ELF-1 (cell line): ENCODE results near the gene MYO15B.

ENCODE experiments used
- DNase-seq: peaks from one replicate; pipeline ENCODE4 v3.0.0-alpha.2; 2016; ENCODE audit warnings: low read depth, low spot score

The MYO15B gene

DNA sequence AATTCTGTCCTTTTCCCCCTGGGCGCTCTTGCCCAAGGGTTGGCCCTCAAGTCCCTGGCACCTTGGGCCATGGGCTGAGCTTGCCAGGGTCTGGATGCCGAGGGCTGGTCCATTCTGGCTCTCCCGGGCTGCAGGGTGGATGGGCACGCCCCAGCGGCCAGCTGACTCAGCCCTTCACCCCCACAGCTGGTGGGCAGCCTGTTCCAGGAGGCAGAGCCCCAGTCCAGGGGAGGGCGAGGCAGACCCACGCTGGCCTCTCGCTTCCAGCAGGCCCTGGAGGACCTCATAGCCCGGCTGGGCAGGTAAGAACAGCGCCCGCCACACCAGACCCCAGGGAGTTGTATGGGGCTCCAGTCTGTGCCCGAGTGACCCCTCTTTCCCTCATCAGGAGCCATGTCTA, 15.0 kb downstream of the MYO15B start:
- no peak for DNase-seq

DNA sequence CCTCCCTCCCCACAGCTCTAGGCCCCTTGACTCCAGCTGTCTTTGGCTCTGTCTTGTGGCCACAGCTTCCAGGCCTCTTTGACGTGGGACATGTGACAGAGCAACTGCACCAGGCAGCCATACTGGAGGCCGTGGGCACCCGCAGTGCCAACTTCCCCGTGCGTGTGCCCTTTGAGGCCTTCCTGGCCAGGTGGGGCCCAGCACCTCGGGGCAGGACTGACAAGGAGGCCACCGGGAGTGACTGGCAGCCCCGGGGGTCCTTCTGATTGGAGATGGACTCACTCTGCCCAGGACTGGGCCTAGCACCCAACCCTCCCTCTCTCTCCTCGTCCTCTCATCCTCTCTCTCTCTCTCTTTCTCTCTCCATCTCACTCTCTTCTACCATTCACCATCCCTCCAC, 15.5 kb downstream of the MYO15B start:
- DNase-seq = no peak

DNA sequence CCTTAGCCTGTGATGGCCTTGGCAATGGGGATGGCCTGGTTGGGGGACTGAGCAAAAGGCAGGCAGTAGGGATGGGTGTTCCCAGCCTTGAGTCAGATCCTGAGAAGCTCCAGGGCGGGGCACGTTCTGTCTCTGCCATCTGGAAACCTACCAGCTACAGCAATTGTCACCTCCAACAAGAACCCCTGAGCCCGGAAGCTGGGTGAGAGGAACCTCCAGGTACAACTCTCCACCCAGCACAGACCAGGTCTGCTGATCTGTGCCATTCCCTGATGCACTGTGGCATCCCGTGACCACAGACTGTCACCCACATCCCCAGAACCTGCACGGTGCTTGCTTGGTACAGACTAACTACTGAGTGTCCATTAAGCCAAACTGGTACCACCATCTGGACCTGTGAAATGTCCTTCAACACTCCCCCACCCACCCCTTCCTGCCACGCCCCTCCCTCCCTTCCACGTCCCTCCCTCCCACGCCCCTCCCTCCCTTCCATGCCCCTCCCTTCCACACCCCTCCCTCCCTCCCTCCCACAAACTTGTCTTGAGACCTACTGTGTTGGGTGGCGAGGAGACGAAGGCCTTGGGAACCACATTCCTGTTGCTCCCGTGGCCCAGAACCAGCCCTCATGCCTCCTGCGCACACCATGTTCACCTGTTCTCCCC, 16.6 kb downstream of the MYO15B start:
- DNase-seq = no peak

DNA sequence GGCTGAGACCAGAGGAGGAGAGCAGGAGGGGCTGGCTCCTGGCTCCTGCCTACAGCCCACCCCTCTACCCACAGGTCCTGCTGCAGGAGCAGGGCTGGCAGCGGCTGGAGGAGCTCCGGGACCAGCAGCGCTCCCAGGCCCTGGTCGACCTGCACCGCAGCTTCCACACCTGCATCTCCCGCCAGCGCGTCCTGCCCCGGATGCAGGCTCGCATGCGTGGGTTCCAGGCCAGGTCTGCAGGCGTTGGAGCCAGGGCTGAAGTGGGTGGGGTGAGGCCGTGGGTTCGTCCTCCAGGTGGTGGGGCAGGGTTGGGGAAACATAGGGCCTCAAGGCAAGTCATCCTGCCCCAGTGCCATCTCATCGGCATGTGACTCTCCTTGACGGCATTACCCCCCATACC, 18.2 kb downstream of the MYO15B start:
- DNase-seq = no peak

DNA sequence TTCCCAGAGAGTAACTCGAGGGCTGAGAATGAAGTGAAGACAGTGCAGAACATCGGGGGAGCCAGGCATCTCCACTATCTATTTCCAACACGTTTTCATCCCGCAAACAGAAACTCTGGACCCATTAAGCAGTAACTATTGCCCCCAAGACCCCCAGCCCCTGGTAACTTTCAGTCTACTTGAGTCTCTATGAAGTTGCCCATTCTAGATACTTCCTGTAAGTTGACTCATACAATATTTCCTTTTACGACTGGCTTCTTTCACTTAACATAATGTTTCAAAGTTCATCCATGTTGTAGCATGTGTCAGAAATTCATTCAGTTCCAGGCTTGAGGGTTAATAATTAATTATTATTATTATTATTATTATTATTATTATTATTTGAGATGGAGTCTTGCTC, 19.5 kb downstream of the MYO15B start:
- no peak for DNase-seq

DNA sequence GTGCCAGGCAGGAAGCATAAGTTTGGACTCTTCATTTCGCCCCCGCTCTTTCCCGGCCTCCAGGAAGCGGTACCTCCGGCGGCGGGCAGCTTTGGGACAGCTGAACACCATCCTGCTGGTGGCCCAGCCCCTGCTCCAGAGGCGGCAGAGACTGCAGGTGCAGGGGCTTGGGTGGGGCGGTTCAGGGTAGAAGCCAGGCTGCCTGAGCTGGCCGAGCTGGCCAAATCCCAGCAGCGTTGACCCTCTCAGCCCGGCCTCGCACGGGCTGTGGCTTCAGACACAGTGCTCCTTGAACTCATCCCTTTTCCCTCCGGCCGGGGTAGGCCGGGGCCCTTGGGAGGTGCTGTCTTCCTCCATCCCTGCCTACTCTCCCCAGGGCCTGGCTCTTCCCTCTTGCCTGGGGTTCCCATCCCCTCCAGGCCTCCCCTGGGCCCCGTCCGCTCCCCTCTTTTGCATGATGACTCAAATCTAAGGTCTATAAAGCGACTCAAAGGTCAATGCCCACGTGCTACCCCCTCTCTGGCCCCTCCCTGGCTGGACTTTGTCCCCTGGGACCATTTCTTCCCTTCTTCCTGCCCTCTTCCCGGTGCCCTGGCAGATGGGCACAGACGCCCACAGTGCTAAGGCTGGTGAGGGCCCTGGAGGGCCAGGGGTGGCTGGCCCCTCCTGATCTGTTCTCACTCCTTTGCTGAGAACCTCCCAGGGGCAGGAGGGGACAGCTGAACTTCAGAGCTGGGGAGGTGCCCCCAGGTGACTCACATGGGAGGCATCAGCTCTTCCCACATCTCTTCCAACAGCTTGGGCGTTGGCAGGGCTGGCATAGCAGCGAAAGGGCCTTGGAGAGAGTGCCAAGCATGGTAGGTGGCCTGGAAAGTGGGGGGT, 22.7 kb downstream of the MYO15B start:
- no peak for DNase-seq

DNA sequence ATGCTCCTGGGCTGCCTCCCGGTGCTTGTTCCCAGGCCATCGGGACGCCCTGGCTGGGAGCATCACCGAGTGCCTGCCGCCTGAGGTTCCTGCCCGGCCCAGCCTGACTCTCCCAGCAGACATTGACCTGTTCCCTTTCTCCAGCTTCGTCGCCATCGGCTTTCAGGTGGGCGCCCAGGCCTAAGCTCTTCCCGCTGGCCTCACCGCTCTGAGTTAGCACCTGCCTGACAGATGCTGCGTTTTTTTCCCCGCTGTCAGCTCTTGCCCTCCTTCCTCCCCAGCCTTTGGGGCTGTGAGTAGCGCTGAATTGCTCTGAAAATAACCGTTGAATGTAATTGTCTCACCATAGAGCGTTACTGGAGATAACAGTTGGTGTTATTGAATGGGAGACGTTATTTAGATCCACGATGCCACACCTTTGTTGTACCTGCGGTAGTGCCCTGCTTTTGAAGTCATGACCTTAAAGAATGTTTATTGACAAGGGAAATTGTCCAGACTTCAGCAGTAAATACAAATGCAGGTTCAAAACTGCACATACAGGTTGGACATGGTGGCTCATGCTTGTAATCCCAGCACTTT, 24.3 kb downstream of the MYO15B start:
- DNase-seq = no peak

DNA sequence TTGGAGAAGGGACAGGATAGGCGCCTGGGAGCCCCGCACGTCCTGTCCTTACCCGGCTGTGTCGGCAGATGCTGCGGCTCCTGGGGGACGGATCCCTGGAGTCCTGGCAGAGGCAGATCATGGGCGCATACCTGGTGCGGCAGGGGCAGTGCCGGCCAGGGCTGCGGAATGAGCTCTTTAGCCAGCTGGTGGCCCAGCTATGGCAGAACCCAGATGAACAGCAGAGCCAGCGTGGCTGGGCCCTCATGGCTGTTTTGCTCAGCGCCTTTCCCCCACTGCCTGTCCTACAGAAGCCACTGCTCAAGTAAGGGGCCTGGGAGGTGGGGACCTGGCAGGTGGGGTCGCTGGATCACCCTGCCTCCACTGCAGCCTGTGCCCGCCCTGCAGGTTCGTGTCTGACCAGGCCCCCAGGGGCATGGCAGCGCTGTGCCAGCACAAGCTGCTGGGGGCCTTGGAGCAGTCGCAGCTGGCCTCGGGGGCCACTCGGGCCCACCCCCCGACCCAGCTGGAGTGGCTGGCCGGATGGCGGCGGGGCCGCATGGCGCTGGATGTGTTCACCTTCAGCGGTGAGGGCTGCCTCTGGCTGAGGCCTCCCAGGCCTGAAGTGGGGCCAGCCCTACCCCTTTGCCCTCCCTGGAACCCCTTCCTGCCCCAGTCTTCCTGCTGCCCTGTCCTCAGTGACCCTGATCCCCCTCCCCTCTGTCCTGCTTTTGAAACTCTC, 25.5 kb downstream of the MYO15B start:
- no peak for DNase-seq

DNA sequence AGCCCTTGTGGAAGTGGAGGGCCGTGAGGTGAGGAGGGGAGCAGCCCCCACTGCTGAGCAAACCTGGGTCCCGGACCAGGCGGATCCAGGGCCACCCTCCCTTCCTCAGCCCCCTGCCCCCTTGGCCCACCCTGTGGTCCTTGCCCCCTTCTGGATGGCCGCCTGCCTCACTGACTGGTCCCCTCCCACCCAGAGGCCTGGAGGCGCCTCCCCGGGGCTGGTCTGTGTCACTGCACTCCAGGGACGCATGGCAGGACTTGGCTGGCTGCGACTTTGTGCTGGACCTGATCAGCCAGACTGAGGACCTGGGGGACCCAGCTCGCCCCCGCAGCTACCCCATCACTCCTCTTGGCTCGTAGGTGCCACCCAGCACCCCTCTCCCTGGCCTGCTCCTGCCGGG, 26.4 kb downstream of the MYO15B start:
- no peak for DNase-seq

DNA sequence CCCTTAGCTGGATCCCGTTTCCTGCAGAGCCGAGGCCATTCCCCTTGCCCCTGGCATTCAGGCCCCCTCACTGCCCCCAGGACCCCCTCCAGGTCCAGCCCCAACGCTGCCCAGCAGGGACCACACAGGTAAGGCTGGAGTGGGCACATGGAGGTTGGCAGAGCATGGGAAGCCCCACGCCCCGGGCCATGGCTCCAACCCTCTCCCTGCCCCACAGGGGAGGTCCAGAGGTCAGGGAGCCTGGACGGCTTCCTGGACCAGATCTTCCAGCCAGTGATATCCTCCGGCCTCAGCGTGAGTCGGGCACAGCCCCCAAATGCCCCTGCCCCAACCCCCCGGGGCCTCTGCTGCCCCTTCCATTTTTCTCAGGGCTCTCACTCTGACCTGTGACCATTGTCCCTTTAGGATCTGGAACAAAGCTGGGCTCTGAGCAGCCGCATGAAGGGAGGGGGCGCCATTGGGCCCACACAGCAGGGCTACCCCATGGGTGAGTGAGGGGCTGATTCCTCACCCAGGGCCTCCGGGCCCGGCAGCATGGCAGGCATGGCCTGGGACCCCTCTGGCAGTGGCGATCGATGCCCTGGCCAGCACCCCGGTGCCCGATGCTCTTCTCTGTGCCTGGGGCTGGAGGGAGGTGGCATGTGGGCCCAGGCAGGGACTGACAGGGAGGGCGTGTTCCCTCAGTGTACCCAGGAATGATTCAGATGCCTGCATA, 27.1 kb downstream of the MYO15B start:
- DNase-seq = no peak

DNA sequence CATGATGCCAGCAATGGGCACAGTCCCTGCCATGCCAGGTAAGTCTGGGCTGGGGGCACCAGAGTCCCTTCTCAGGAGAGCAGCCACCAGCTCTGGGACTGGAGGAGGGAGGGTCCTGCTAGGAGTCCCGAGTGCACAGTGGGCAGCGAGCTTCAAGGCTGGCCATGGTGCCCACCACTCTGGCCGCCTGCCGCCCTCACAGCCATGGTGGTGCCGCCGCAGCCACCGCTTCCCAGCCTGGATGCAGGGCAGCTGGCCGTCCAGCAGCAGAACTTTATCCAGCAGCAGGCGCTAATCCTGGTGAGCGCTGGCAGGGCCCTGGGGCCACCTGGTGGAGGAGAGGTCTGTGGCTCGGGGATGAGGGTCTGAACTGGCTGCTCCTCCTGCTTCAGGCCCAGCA, 27.7 kb downstream of the MYO15B start:
- DNase-seq = peak; percentile 71

DNA sequence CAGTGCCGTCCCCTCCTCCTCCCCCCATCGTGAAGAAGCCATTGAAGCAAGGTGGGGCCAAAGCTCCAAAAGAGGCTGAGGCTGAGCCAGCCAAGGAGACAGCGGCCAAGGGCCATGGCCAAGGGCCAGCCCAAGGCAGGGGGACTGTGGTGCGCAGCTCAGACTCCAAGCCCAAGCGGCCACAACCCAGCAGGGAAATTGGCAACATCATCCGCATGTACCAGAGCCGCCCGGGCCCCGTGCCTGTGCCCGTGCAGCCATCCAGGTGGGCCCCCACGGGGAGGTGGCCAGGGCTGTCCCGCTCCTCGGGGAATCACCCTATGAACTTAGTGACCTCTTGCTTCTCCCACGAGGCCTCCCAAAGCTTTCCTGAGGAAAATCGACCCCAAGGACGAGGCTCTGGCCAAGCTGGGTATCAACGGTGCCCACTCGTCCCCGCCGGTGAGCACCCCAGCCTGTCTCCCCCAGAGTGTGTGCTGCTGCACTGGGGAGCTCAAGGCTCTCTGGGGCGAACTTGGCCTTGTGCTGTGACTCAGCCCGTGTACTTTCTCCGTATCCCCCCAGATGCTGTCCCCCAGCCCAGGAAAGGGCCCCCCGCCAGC, 29.0 kb downstream of the MYO15B start:
- no peak for DNase-seq

DNA sequence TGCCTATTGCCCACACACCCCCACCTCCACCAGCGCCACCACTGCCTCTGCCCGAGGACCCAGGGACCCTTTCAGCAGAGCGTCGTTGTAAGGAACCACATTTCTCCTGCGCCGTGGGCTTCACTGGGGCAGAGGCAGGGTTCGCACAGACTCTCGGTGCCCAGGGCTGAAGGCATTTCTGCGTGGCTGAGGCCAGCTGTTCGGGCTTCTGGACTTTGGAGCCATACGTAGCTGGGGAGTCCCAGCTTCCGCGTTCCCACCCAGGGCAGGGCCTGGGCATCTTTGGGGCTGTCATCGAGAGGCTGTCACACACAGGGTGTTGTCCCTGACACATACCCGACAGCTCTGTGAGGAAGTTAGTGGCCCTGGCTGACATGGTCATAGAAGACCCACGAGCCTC, 29.6 kb downstream of the MYO15B start:
- DNase-seq = no peak

DNA sequence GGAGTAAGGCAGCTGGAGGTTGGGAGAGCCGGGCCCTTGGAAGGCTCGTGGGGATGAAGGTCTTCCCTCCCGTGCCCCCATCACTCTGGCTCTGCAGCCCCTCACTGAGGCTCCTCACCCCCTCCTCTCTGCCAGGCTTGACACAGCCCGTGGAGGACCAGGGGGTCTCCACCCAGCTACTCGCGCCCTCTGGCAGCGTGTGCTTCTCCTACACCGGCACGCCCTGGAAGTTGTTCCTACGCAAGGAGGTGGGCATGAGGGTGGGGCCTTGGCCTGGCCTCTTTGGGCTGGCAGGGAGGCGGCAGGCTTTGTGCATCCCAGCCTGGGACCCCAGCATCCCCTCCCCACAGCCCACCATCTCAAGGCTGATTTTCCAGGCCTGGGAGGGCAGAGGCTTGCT, 30.1 kb downstream of the MYO15B start:
- DNase-seq = no peak

DNA sequence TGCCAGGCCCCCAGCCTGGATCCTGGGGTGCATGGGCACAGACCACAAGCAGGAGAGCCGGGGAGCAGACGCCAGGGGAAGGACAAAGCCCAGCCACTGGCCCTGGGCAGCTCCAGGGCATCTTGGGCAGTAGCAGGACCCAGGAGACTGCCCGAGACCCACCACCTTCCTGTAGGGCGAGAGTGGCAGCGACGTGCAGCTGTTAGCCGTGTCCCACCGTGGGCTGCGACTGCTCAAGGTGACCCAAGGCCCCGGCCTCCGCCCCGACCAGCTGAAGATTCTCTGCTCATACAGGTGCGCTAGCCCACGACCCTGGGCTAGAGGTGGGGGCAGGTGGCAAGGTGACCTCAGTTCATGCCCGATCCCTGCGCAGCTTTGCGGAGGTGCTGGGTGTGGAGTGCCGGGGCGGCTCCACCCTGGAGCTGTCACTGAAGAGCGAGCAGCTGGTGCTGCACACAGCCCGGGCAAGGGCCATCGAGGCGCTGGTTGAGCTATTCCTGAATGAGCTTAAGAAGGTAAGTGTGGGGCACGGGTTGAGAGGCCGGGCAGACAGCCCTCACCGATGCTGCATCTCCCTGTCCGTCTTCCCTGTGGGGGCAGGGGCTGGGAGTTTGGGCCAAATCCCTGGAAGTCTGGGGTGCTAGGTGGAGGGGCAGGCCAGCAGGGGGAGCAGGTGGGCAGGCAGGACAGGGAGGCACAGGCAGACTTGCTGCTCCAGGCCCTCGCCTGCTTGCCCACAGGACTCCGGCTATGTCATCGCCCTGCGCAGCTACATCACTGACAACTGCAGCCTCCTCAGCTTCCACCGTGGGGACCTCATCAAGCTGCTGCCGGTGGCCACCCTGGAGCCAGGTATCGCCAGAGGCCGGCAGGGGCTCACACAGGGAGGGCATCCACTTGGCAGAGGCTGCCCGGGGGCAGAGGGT, 32.2 kb downstream of the MYO15B start:
- peak; percentile 80 for DNase-seq

DNA sequence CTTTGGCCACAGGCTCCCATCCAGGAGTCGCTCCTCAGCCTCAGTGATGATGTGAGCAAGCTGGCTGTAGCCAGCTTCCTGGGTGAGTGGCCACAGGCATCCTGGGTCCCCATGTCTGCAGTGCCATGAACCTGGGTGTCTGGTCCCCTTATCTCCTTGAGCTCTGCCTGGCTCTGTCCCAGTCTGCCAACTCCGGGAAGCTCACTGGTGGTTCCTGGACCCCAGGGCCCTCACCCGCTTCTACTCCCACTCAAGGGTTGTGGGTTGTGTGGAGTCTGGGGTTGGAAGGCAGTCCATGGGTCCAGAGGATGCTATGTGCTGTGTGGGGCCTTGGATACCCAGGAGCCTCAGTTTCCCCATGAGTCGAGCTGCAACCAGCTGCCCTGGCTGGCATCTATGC, 33.9 kb downstream of the MYO15B start:
- DNase-seq = no peak

DNA sequence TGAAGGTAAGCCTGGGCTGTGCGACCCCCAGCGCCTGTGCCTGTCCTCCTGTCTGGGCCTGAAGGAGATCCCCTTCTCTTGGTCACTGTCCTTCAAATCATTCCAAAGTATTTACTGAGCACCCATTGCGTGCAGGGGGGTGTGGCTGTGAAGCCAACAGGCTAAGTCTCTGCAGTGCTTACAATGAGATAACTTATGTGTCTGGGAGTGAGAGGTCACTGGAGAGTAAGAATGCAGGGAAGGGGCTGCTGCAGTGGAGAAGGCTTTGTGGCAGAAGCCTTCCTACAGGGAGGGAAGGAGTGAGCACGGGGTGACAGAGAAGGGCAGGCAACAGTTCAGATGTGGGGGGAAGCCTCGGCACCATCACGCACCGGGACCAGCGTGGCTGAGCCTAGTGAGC, 34.5 kb downstream of the MYO15B start:
- DNase-seq = no peak

DNA sequence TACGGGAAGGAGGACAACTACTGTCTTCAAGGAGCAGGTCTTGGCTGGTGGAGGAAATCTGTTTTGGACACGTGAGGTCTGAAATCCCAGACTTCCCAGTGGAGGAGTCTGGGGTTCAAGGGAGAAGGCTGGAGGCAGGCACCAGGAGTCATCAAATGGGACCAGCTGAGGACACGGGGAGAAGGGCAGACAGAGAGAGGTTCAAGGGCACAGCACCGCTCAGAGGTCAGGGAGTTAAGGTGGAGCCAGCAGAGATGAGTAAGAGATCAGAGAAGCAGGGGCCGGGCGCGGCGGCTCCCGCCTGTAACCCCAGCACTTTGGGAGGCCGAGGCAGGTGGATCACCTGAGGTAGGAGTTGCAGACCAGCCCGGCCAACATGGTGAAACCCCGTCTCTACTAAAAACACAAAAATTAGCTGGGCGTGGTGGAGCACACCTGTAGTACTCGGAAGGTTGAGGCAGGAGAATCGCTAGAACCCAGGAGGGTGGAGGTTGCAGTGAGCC, 35.2 kb downstream of the MYO15B start:
- DNase-seq = no peak

DNA sequence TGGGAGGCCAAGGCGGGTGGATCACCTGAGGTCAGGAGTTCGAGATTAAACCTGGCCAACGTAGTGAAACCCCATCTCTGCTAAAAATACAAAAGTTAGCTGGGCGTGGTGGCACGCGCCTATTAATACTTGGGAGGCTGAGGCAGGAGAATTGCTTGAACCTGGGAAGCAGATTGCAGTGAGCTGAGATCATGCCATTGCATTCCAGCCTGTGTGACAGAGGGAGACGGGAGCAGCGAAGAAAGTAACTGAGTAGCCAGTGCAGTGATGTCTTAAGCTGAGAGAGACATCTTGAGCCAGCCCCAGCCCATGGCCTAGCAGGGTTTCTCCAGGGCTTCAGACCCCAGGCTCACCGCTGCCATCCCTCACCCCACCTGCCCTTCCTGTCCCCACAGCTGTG, 35.8 kb downstream of the MYO15B start:
- no peak for DNase-seq

DNA sequence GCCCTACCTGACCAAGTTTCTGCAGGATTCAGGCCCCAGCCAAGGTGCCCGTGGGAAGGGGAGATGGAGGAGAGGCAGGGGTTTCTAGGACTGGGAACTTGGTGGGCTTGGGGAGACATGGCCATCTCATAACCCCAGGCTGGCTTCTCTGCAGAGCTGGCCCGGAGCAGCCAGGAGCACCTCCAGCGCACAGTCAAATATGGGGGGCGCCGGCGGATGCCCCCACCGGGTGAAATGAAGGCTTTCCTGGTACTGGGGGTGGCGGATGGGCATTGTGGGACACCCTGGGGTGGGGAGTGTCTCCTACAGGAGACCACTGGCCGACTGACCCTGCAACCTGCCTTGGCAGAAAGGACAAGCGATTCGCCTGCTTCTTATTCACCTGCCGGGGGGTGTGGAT, 36.4 kb downstream of the MYO15B start:
- DNase-seq = no peak
